ENCODE data around the gene SMIM38.

DNA sequence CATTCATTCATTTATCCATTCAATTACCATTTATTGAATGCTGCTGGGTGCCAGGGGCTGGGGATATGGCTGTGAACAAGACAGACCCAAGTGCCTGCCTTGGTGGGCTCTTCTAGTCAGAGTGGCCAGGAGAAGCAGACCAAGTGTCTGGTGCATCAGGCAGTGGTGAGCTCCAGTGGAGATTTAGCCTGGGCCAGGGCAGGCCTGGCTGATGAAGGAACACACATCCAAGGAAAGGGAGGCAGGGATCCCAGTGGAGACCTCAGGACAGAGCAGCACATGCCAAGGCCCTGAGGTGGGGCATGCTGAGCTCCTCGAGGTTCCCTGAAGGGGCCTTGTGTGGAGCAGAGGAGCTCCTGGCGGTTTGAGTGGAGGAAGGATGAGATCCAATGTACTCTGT, 46.6 kb upstream of the SMIM38 start:
- TF ChIP-seq, protein P1, sequence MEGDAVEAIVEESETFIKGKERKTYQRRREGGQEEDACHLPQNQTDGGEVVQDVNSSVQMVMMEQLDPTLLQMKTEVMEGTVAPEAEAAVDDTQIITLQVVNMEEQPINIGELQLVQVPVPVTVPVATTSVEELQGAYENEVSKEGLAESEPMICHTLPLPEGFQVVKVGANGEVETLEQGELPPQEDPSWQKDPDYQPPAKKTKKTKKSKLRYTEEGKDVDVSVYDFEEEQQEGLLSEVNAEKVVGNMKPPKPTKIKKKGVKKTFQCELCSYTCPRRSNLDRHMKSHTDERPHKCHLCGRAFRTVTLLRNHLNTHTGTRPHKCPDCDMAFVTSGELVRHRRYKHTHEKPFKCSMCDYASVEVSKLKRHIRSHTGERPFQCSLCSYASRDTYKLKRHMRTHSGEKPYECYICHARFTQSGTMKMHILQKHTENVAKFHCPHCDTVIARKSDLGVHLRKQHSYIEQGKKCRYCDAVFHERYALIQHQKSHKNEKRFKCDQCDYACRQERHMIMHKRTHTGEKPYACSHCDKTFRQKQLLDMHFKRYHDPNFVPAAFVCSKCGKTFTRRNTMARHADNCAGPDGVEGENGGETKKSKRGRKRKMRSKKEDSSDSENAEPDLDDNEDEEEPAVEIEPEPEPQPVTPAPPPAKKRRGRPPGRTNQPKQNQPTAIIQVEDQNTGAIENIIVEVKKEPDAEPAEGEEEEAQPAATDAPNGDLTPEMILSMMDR (IDR thresholded peaks at IDR 0.05): no peak
- no peak for TF ChIP-seq POLR2A (IDR thresholded peaks at IDR 0.05)
